NCI-H446 (cell line): ENCODE measurements around the gene ZNF786.
"Not testable (repeated sequence)": the region's sequence is repeated elsewhere in the genome, so short reads cannot be mapped to it uniquely, and the experiment has no call there.

Experiments
- DNase-seq, 2 experiments: peaks; one replicate each; lab custom pipeline; 2025; lab: John Stamatoyannopoulos, UW

The ZNF786 gene, protein sequence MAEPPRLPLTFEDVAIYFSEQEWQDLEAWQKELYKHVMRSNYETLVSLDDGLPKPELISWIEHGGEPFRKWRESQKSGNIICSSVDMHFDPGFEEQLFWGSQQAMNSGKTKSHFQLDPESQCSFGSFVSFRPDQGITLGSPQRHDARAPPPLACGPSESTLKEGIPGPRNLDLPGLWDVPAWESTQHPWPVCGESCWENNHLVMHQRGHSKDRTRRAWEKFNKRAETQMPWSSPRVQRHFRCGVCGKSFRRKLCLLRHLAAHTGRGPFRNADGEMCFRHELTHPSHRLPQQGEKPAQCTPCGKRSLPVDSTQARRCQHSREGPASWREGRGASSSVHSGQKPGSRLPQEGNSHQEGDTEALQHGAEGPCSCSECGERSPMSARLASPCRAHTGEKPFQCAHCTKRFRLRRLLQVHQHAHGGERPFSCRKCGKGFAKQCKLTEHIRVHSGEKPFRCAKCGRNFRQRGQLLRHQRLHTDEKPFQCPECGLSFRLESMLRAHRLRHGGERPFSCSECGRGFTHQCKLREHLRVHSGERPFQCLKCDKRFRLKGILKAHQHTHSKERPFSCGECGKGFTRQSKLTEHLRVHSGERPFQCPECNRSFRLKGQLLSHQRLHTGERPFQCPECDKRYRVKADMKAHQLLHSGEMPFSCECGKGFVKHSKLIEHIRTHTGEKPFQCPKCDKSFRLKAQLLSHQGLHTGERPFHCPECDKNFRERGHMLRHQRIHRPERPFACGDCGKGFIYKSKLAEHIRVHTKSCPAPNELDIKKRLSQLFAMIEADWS

DNA sequence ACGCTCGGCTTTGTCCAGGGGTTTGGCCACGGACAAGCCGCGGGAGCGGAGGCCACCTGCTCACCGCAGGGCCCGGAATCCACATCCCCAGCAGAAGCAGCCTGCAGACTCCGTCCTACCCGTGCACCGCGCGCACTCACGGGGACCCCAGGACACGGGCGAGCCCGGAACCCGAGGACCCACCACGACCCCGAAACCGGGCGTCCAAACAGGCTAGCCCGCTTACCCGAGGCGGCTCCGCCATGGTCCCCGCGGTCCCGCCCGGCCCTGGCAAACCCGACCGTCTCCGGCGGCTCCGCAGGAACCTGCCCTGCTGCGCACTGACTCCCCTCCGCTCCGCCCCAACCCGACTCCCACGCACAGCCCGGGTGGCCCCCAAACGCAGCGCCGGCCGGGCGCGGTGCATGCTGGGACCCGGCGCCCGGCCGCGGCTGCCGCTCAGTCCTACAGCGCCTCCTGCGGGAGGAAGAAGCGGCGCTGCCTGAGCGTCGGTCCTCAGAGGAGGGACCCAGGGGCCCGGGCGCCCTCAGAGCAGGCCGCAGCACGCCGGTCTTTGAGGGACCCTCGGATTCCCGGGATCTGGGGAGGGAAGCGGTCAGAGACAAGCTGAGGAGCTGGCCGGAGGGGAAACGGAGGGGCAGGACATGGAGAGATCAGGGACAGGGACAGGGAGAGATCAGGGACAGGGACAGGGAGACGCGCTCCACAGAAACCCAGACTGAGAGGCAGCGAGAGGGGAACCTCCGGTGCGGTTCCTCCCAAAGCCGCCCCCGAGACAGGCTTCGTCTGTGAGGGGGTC is at the start of gene ZNF786:
Gene ZNF786, minus strand, starts transcription at position 322 of the 799 bp plus-strand sequence. Its CDS starts 78 bp downstream, at position 244.
- peak; percentile 69 to 89 for DNase-seq

- DNase-seq = no peak
Observed at GRCh38 chr7:149136118-149136517, 45.6 kb upstream of the ZNF786 start.

GRCh38 chr7:149133028-149133710 is 42.7 kb upstream of the ZNF786 start:
- DNase-seq = no peak

- DNase-seq = no peak
Observed at GRCh38 chr7:149130572-149131198, 40.2 kb upstream of the ZNF786 start.

DNA sequence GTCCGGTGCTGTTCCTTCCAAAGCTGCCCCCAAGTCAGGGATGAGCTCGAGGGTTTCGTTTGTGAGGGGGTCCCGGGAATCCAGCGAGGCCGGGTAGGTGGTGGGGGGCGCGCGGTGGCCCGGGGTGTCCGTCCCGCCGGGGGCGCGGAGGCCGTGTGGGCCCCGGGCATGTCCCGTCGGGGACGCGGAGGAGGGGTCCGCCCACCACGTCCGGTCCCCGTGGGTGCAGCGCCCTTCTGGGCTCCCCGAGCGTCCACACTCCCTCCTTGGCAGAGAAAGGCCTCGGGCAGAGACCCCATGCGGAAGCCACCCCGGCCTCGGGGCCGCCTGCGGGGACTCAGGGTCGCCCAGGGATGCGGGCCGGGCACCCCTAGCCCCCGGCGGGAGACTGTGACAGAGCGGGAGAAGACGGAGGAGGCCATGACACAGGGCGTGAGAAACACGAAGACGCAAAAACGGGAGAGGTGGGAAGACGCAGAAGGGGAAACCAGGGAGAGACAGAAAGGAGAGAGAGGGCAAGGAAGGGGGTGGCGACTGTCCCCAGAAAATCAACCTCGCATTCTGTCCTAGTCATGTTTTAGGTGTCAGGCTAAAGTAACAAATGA is 36.2 kb upstream of the ZNF786 start:
- DNase-seq = peak; percentile 14 to 31

GRCh38 chr7:149125863-149126661 is 35.5 kb upstream of the ZNF786 start, which contains the start of gene ZNF425:
Gene ZNF425 (minus strand): TSS chr7:149126324. CDS start chr7:149126213, 111 bp downstream.
- DNase-seq = peak; percentile 56 to 93

- DNase-seq = no peak
Observed at GRCh38 chr7:149125189-149125862, 34.8 kb upstream of the ZNF786 start.

- DNase-seq = no peak
Observed at GRCh38 chr7:149109969-149110368, 19.5 kb upstream of the ZNF786 start.

DNA sequence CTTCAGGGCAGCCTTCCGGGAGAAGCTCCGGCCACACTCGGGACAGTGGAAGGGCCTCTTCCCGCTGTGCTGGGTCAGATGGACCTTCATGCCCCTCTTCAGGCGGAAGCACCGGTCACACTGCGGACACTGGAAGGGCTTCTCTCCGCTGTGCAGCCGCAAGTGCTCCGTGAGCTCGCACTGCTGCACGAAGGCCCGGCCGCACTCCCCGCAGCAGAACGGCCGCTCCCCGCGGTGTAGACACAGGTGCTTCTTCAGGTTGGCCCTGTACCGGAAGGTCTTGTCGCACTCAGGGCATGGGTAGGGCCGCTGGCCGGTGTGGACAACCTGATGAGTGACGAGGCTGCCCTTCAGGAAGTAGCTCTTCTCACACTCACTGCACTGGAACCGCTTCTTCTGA is 14.2 kb upstream of the ZNF786 start:
- no peak for DNase-seq

- DNase-seq = no peak
Observed at GRCh38 chr7:149104214-149104613, 13.7 kb upstream of the ZNF786 start.

GRCh38 chr7:149103424-149103823 is 12.9 kb upstream of the ZNF786 start:
- DNase-seq = no peak

DNA sequence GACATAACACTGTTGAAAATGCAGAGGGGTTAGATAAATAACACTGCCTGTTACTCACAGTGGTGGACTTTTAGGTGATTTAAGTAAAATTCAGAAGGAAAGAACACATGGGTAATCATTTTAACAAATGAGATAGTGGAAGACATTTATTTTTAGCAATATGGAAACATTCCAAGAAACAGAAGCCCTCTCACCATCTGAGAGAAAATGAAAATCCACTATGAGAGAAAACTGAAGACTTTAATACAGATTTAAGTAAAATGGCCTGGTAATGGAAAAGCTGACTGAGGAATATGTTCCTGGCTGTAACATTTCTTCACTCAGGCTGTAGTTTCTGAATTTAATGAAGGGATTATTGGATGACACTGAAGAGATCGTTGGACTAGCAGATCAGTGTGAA is 12.1 kb upstream of the ZNF786 start:
- no peak for DNase-seq

GRCh38 chr7:149100821-149101220 is 10.3 kb upstream of the ZNF786 start:
- DNase-seq = no peak

DNA sequence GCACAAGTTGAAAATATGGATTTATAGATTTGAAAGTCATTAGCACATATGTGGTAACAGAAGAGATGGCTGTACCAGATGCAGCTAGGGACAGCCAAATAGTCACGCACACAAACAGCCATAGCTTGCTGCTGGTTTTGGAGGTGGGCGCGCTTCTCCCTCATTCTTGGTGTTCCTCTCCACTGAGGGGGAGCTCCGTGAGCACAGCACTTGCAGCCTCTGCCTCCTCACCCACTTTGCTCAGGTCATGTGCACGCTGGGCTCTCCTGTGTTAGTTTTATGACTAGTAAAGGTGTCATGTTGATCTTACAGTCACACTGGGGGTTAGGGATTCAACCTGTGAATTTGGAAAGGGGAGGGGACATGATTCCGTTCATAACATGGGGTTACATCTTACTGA is 8.5 kb upstream of the ZNF786 start:
- no peak for DNase-seq

DNA sequence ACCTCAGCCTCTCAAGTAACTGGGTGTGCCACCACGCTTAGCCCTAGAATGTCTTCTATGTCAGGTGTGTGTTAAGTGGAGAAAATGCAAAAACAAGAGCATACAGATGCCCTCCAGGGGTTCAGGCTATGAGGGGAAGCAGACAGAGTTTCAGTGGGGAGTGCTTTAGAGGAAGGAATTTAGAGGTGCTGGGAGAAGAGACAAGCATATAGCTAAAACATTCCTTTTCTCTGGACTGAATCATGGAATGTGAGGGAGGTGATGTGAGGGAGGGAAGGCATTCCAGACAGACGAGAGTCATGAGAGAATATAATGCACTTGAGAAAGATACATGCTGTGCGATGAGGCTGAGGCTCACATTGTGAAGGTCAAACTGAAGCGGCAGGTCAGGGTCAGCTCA is 6.6 kb upstream of the ZNF786 start:
- no peak for DNase-seq

- no peak for DNase-seq
Observed at GRCh38 chr7:149093228-149093627, 2.7 kb upstream of the ZNF786 start.

DNA sequence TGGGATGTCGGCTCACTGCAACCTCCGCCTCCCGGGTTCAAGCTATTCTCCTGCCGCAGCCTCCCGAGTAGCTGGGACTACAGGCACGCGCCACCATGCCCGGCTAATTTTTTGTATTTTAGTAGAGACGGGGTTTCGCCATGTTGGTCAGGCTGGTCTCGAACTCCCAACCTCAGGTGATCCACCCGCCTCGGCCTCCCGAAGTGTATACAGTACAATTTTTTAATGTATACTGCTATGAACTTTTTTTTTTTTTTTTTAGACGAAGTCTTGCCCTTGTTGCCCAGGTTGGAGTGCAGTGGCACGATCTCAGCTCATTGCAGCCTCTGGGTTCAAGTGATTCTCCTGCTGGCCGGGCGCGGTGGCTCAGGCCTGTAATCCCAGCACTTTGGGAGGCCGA is 1.7 kb upstream of the ZNF786 start:
- not testable (repeated sequence) for DNase-seq

GRCh38 chr7:149087376-149087775 is 3.1 kb downstream of the ZNF786 start:
- no peak for DNase-seq

GRCh38 chr7:149085866-149086265 is 4.7 kb downstream of the ZNF786 start:
- no peak for DNase-seq
